Natural killer cell (primary cell): ENCODE data around the gene TARS2. TPM values are rescaled to one million over a fixed set of nuclear protein-coding genes. Genes with fewer than 3 reads are reported as not detected.
A peak's percentile ranks its signal among the peaks of the same experiment; 100 is the strongest.

Experiments
- ATAC-seq, 3 donors: fragments of 150-1000 bp in 2 of 3; fragments of 200-7000 bp in 1 of 3; cut with Tn5 transposase; 1 replicate in 1 of 3; 2 replicates in 2 of 3; pipeline ENCODE4 v1.10.0; 2021; ENCODE audit warnings: mild to moderate bottlenecking in 2 of 3, moderate library complexity in 2 of 3
- DNase-seq, 2 donors: peaks; one replicate each; pipeline versions ENCODE4 v3.0.0 to v3.0.0-alpha.2; 2013 to 2021; ENCODE audit warnings: mixed read lengths in 1 of 2
- H3K27ac ChIP-seq: one replicate; pipeline ENCODE4 v1.5.1; 2013; ENCODE audit warnings: mild to moderate bottlenecking, low read length
- H3K27me3 ChIP-seq: one replicate; pipeline ENCODE4 v1.6.1; 2013; ENCODE audit warnings: low read length; ENCODE audit not compliant: control insufficient read depth, insufficient read depth
- H3K36me3 ChIP-seq: one replicate; pipeline ENCODE4 v1.6.1; 2013; ENCODE audit warnings: low read length; ENCODE audit not compliant: control insufficient read depth, insufficient read depth
- H3K4me1 ChIP-seq: one replicate; pipeline ENCODE4 v1.6.1; 2013; ENCODE audit warnings: low read length; ENCODE audit not compliant: control insufficient read depth, insufficient read depth
- H3K4me3 ChIP-seq: one replicate; pipeline ENCODE4 v1.5.1; 2013; ENCODE audit warnings: low read length
- H3K9me3 ChIP-seq: one replicate; pipeline ENCODE4 v1.6.1; 2013; ENCODE audit warnings: low read length; ENCODE audit not compliant: control insufficient read depth, insufficient read depth
- H3K27ac Mint-ChIP-seq, 2 donors: one replicate each; pipeline ENCODE4 v1.8.0; 2022; ENCODE audit warnings: mild to moderate bottlenecking in 2 of 2, mixed read lengths in 2 of 2, moderate library complexity in 1 of 2
- H3K27me3 Mint-ChIP-seq, 2 donors: one replicate each; pipeline ENCODE4 v1.8.0; 2022; ENCODE audit warnings: low read depth in 2 of 2, mixed read lengths in 2 of 2
- H3K36me3 Mint-ChIP-seq: one replicate; pipeline ENCODE4 v1.8.0; 2022; ENCODE audit warnings: mixed read lengths
- H3K4me1 Mint-ChIP-seq, 2 donors: one replicate each; pipeline ENCODE4 v1.8.0; 2022; ENCODE audit warnings: mixed read lengths in 2 of 2
- H3K4me3 Mint-ChIP-seq: one replicate; pipeline ENCODE4 v1.8.0; 2022; ENCODE audit warnings: mild to moderate bottlenecking, moderate library complexity, mixed read lengths
- H3K9me3 Mint-ChIP-seq, 2 donors: one replicate each; pipeline ENCODE4 v1.8.0; 2022; ENCODE audit warnings: mixed read lengths in 2 of 2
- CTCF ChIP-seq: fragments of 200-600 bp; IDR thresholded peaks from one replicate; pipeline ENCODE4 v1.8.0; 2022; ENCODE audit warnings: antibody characterized with exemption
- WGBS: methylation state at CpG from one replicate; pipeline ENCODE4 v1.1.7; 2013; ENCODE audit warnings: missing lambda C conversion rate; ENCODE audit not compliant: insufficient coverage; 5-methylcytosine and 5-hydroxymethylcytosine counted together
- intact Hi-C: fragments of 100-400 bp; cut with micrococcal nuclease; formaldehyde crosslinking; loops from one replicate; pipeline ENCODE4 v1.14.2; 2022
- total RNA-seq, 4 donors: library from RNA; stranded (reverse); fragments of 120-200 nt in 1 of 4; gene quantifications; one replicate each; pipeline versions ENCODE4 v1.2.3 to v1.2.4, GENCODE V29; 2013 to 2022

Gene TARS2
- total RNA-seq, 3 donors from 2014 or later (not counting 1 experiment from before 2014, with no cell fraction given), result 34.7 to 50.0 (median 44.9) TPM

- no peaks in the 10 kb centered on the region for H3K36me3 Mint-ChIP-seq
- no peak overlapping the region for H3K27ac Mint-ChIP-seq
- intact Hi-C loops, result no loop called here
- no peak for DNase-seq
- H3K4me1 Mint-ChIP-seq, result peaks cover 4 to 14% of the 10 kb centered on the region in 2 donors
- Histone ChIP-seq H3K36me3 (no peaks in the 10 kb centered on the region), H3K27ac (no peak overlapping the region), H3K4me1 (peaks cover 24% of the 10 kb centered on the region), H3K27me3 (peaks cover 4% of the 10 kb centered on the region), H3K9me3 (no peaks in the 10 kb centered on the region), H3K4me3 (no peak overlapping the region)
- TF ChIP-seq CTCF, result no peak
- H3K9me3 Mint-ChIP-seq, result no peaks in the 10 kb centered on the region
- peak overlapping the region; percentile 9 for H3K4me3 Mint-ChIP-seq
- peaks cover 0 to 15% of the 10 kb centered on the region in 2 donors for H3K27me3 Mint-ChIP-seq
- no peak for ATAC-seq
- WGBS, result 91% methylated on average over 14 of the region's 16 CpGs
Measured at GRCh38 chr1:150546294-150546937, 59.2 kb downstream of the TARS2 start.

GRCh38 chr1:150548324-150548631 is 61.1 kb downstream of the TARS2 start:
- 100% methylated on average over 1 of the region's 4 CpGs for WGBS
- H3K36me3 ChIP-seq, result no peaks in the 10 kb centered on the region
- H3K27ac ChIP-seq, result no peak overlapping the region
- H3K4me1 ChIP-seq, result peaks cover 43% of the 10 kb centered on the region
- Mint-ChIP-seq H3K9me3 (no peaks in the 10 kb centered on the region), H3K4me1 (peaks cover 4 to 27% of the 10 kb centered on the region in 2 donors), H3K27ac (no peak overlapping the region), H3K36me3 (no peaks in the 10 kb centered on the region), H3K4me3 (peak overlapping the region; percentile 80), H3K27me3 (peaks cover 0 to 15% of the 10 kb centered on the region in 2 donors)
- H3K4me3 ChIP-seq, result no peak overlapping the region
- no peak for TF ChIP-seq CTCF
- peaks cover 4% of the 10 kb centered on the region for H3K27me3 ChIP-seq
- DNase-seq (no peak), ATAC-seq (no peak)
- no peaks in the 10 kb centered on the region for H3K9me3 ChIP-seq
- intact Hi-C loops, result no loop called here

GRCh38 chr1:150548632-150549495 is 61.6 kb downstream of the TARS2 start, which contains the start of gene ADAMTSL4:
Gene ADAMTSL4, plus strand, starts transcription at chr1:150549408. Its CDS starts 2,881 bp downstream, at chr1:150552289.
- no peaks in the 10 kb centered on the region for H3K9me3 ChIP-seq
- Mint-ChIP-seq H3K4me1 (peaks cover 4 to 27% of the 10 kb centered on the region in 2 donors), H3K36me3 (no peaks in the 10 kb centered on the region), H3K4me3 (peak within 1 kb of the TSS; percentile 84), H3K9me3 (no peaks in the 10 kb centered on the region), H3K27me3 (peaks cover 0 to 15% of the 10 kb centered on the region in 2 donors), H3K27ac (peak within 1 kb of the TSS in 1 of 2 donors; percentile 58)
- under 1% methylated on average over 91 of the region's 91 CpGs for WGBS
- no peaks in the 10 kb centered on the region for H3K36me3 ChIP-seq
- intact Hi-C loops, result no loop called here
- H3K4me1 ChIP-seq, result peaks cover 43% of the 10 kb centered on the region
- TF ChIP-seq CTCF, result no peak
- DNase-seq (peak; percentile 41 to 59), ATAC-seq (peak; percentile 73 to 78 (median 75))
- H3K27me3 ChIP-seq, result peaks cover 4% of the 10 kb centered on the region
- H3K27ac ChIP-seq, result no peak within 1 kb of the TSS
- H3K4me3 ChIP-seq, result peak within 1 kb of the TSS; percentile 28
